ENCODE results near the gene NCOA5. TPM values are rescaled to one million over a fixed set of nuclear protein-coding genes. Genes with fewer than 3 reads are reported as not detected.

Gene NCOA5
- total RNA-seq, 1 donor, result 14.5 TPM

- DNase-seq (ENCODE audit: insufficient read length, low spot score, missing footprints), result peak; percentile 97
Observed at GRCh38 chr20:46117704-46118467, 28.1 kb upstream of the NCOA5 start, which contains the start of gene CD40. Gene CD40, plus strand, starts transcription at chr20:46118314. Its CDS starts 30 bp downstream, at chr20:46118344.

GRCh38 chr20:46114449-46114848 is 24.7 kb upstream of the NCOA5 start:
- TF ChIP-seq CTCF (IDR thresholded peaks at IDR 0.05; ENCODE audit: extremely low read depth, low read depth, low read length), result no peak
- Histone ChIP-seq H3K36me3 (ENCODE audit: insufficient read depth, low read length) (no peaks in the 10 kb centered on the region), H2AFZ (ENCODE audit: low read length) (no peak overlapping the region), H4K20me1 (ENCODE audit: insufficient read depth, low read length) (no peaks in the 10 kb centered on the region), H3K27me3 (ENCODE audit: insufficient read depth, low read length) (peaks cover 31% of the 10 kb centered on the region), H3K4me1 (ENCODE audit: insufficient read depth, low read length) (peaks cover 5% of the 10 kb centered on the region), H3K4me3 (ENCODE audit: insufficient read depth, low read length) (no peak overlapping the region), H3K9me3 (ENCODE audit: low read depth, low read length) (no peaks in the 10 kb centered on the region), H3K4me2 (ENCODE audit: insufficient read depth, low read length) (no peak overlapping the region), H3K27ac (ENCODE audit: low read depth, low read length) (no peak overlapping the region), H3K79me2 (ENCODE audit: insufficient read depth, low read length) (no peaks in the 10 kb centered on the region)
- no peak for DNase-seq (ENCODE audit: insufficient read length, low spot score, missing footprints)

More at GRCh38 chr20:46117704-46118467, 28.1 kb upstream of the NCOA5 start, which contains the start of gene CD40:
- Histone ChIP-seq H3K36me3 (ENCODE audit: insufficient read depth, low read length) (no peaks in the 10 kb centered on the region), H3K79me2 (ENCODE audit: insufficient read depth, low read length) (no peaks in the 10 kb centered on the region), H3K27me3 (ENCODE audit: insufficient read depth, low read length) (peaks cover 12% of the 10 kb centered on the region), H4K20me1 (ENCODE audit: insufficient read depth, low read length) (peaks cover 5% of the 10 kb centered on the region), H3K4me1 (ENCODE audit: insufficient read depth, low read length) (peaks cover 13% of the 10 kb centered on the region), H3K9me3 (ENCODE audit: low read depth, low read length) (no peaks in the 10 kb centered on the region), H3K27ac (ENCODE audit: low read depth, low read length) (no peak within 1 kb of the TSS), H2AFZ (ENCODE audit: low read length) (peak within 1 kb of the TSS; percentile 94), H3K4me2 (ENCODE audit: insufficient read depth, low read length) (peak within 1 kb of the TSS; percentile 92), H3K4me3 (ENCODE audit: insufficient read depth, low read length) (peak within 1 kb of the TSS; percentile 75)
- TF ChIP-seq CTCF (IDR thresholded peaks at IDR 0.05; ENCODE audit: extremely low read depth, low read depth, low read length), result no peak

- H2AFZ ChIP-seq (ENCODE audit: low read length), result no peak overlapping the region
- TF ChIP-seq CTCF (IDR thresholded peaks at IDR 0.05; ENCODE audit: extremely low read depth, low read depth, low read length), result no peak
- no peak for DNase-seq (ENCODE audit: insufficient read length, low spot score, missing footprints)
- H3K4me1 ChIP-seq (ENCODE audit: insufficient read depth, low read length), result peaks cover 5% of the 10 kb centered on the region
- no peaks in the 10 kb centered on the region for H3K36me3 ChIP-seq (ENCODE audit: insufficient read depth, low read length)
- no peak overlapping the region for H3K4me3 ChIP-seq (ENCODE audit: insufficient read depth, low read length)
- H3K4me2 ChIP-seq (ENCODE audit: insufficient read depth, low read length), result no peak overlapping the region
- H3K27me3 ChIP-seq (ENCODE audit: insufficient read depth, low read length), result peaks cover 36% of the 10 kb centered on the region
- H3K79me2 ChIP-seq (ENCODE audit: insufficient read depth, low read length), result no peaks in the 10 kb centered on the region
- H3K9me3 ChIP-seq (ENCODE audit: low read depth, low read length), result no peaks in the 10 kb centered on the region
- no peaks in the 10 kb centered on the region for H4K20me1 ChIP-seq (ENCODE audit: insufficient read depth, low read length)
- H3K27ac ChIP-seq (ENCODE audit: low read depth, low read length), result no peak overlapping the region
Observed at GRCh38 chr20:46113113-46113470, 23.3 kb upstream of the NCOA5 start.

- DNase-seq (ENCODE audit: insufficient read length, low spot score, missing footprints), result no peak
- Histone ChIP-seq H2AFZ (ENCODE audit: low read length) (no peak overlapping the region), H3K4me3 (ENCODE audit: insufficient read depth, low read length) (no peak overlapping the region), H3K79me2 (ENCODE audit: insufficient read depth, low read length) (no peaks in the 10 kb centered on the region), H4K20me1 (ENCODE audit: insufficient read depth, low read length) (no peaks in the 10 kb centered on the region), H3K27ac (ENCODE audit: low read depth, low read length) (no peak overlapping the region), H3K9me3 (ENCODE audit: low read depth, low read length) (no peaks in the 10 kb centered on the region), H3K4me2 (ENCODE audit: insufficient read depth, low read length) (no peak overlapping the region), H3K27me3 (ENCODE audit: insufficient read depth, low read length) (peaks cover 38% of the 10 kb centered on the region), H3K4me1 (ENCODE audit: insufficient read depth, low read length) (peaks cover 1% of the 10 kb centered on the region), H3K36me3 (ENCODE audit: insufficient read depth, low read length) (no peaks in the 10 kb centered on the region)
- TF ChIP-seq CTCF (IDR thresholded peaks at IDR 0.05; ENCODE audit: extremely low read depth, low read depth, low read length), result no peak
Observed at GRCh38 chr20:46112430-46113112, 22.8 kb upstream of the NCOA5 start.

Measured in osteoblast (primary cell).